Neural cell (in vitro differentiated cells): Measurements from ENCODE around the gene MSLN.
A peak's percentile ranks its signal among the peaks of the same experiment; 100 is the strongest.

Source experiments
- CTCF ChIP-seq: fragments of 450-650 bp; IDR thresholded peaks from 2 replicates; pipeline ENCODE4 v1.5.1; 2014; ENCODE audit warnings: antibody characterized with exemption, mild to moderate bottlenecking, moderate library complexity; ENCODE audit not compliant: poor library complexity, severe bottlenecking
- MXI1 ChIP-seq: fragments of 450-650 bp; conservative IDR thresholded peaks from 2 replicates; pipeline ENCODE4 v1.6.1; 2014; ENCODE audit warnings: antibody characterized with exemption, mild to moderate bottlenecking; ENCODE audit not compliant: poor library complexity, severe bottlenecking
- RAD21 ChIP-seq: fragments of 450-650 bp; conservative IDR thresholded peaks from 2 replicates; pipeline ENCODE4 v1.6.1; 2014; ENCODE audit warnings: antibody characterized with exemption, mild to moderate bottlenecking, moderate library complexity
- TAF1 ChIP-seq: IDR thresholded peaks from 2 replicates; pipeline ENCODE4 v1.6.1; 2012; ENCODE audit warnings: low read depth
- TF ChIP-seq, protein P1 (sequence below): IDR thresholded peaks from 2 replicates; pipeline ENCODE4 v1.6.1; 2012; ENCODE audit warnings: borderline replicate concordance

- TF ChIP-seq CTCF (no peak), MXI1 (peak; percentile 91), RAD21 (peak; percentile 30), TAF1 (peak; percentile 33)
- TF ChIP-seq, protein P1, sequence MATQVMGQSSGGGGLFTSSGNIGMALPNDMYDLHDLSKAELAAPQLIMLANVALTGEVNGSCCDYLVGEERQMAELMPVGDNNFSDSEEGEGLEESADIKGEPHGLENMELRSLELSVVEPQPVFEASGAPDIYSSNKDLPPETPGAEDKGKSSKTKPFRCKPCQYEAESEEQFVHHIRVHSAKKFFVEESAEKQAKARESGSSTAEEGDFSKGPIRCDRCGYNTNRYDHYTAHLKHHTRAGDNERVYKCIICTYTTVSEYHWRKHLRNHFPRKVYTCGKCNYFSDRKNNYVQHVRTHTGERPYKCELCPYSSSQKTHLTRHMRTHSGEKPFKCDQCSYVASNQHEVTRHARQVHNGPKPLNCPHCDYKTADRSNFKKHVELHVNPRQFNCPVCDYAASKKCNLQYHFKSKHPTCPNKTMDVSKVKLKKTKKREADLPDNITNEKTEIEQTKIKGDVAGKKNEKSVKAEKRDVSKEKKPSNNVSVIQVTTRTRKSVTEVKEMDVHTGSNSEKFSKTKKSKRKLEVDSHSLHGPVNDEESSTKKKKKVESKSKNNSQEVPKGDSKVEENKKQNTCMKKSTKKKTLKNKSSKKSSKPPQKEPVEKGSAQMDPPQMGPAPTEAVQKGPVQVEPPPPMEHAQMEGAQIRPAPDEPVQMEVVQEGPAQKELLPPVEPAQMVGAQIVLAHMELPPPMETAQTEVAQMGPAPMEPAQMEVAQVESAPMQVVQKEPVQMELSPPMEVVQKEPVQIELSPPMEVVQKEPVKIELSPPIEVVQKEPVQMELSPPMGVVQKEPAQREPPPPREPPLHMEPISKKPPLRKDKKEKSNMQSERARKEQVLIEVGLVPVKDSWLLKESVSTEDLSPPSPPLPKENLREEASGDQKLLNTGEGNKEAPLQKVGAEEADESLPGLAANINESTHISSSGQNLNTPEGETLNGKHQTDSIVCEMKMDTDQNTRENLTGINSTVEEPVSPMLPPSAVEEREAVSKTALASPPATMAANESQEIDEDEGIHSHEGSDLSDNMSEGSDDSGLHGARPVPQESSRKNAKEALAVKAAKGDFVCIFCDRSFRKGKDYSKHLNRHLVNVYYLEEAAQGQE: peak; percentile 24
Observed at GRCh38 chr16:788399-789126, 28.0 kb downstream of the MSLN start, which contains the start of gene CHTF18.
